Dendritic cell treated with granulocyte-macrophage colony-stimulating factor and Interleukin-4, amounts not matched to agents 40 ng/mL and 50 ng/mL, for 4 days (primary cell): ENCODE measurements around the gene KRT74.

Experiments
- H3K27ac Mint-ChIP-seq: one replicate; pipeline ENCODE4 v1.8.0; 2022; ENCODE audit warnings: mild to moderate bottlenecking, mixed read lengths
- H3K27me3 Mint-ChIP-seq: one replicate; pipeline ENCODE4 v1.8.0; 2022; ENCODE audit warnings: mild to moderate bottlenecking, mixed read lengths
- H3K36me3 Mint-ChIP-seq: one replicate; pipeline ENCODE4 v1.8.0; 2022; ENCODE audit warnings: low read depth, mixed read lengths
- H3K4me1 Mint-ChIP-seq: one replicate; pipeline ENCODE4 v1.8.0; 2022; ENCODE audit warnings: low read depth, mixed read lengths
- H3K4me3 Mint-ChIP-seq: one replicate; pipeline ENCODE4 v1.8.0; 2022; ENCODE audit warnings: mild to moderate bottlenecking, moderate library complexity, mixed read lengths
- H3K9me3 Mint-ChIP-seq: one replicate; pipeline ENCODE4 v1.8.0; 2022; ENCODE audit warnings: mixed read lengths
- intact Hi-C: fragments of 100-400 bp; cut with micrococcal nuclease; formaldehyde crosslinking; loops from one replicate; pipeline ENCODE4 v1.15.0; 2022

Gene KRT74

GRCh38 chr12:52608826-52609630 lies 35.4 kb upstream of the KRT74 start:
- Mint-ChIP-seq H3K9me3 (no peaks in the 10 kb centered on the region), H3K36me3 (no peaks in the 10 kb centered on the region), H3K4me3 (no peak overlapping the region), H3K27ac (no peak overlapping the region), H3K27me3 (peaks cover 27% of the 10 kb centered on the region), H3K4me1 (peaks cover 3% of the 10 kb centered on the region)
- intact Hi-C loops, result no loop called here

GRCh38 chr12:52608161-52608560 lies 34.5 kb upstream of the KRT74 start:
- Mint-ChIP-seq H3K4me3 (no peak overlapping the region), H3K9me3 (no peaks in the 10 kb centered on the region), H3K27me3 (peaks cover 27% of the 10 kb centered on the region), H3K36me3 (no peaks in the 10 kb centered on the region), H3K27ac (no peak overlapping the region), H3K4me1 (no peaks in the 10 kb centered on the region)
- intact Hi-C loops, result no loop called here

- Mint-ChIP-seq H3K4me3 (no peak overlapping the region), H3K27ac (no peak overlapping the region), H3K4me1 (no peaks in the 10 kb centered on the region), H3K27me3 (peaks cover 33% of the 10 kb centered on the region), H3K9me3 (no peaks in the 10 kb centered on the region), H3K36me3 (no peaks in the 10 kb centered on the region)
- intact Hi-C loops, result no loop called here
Measured at GRCh38 chr12:52607314-52607713, 33.7 kb upstream of the KRT74 start.

DNA sequence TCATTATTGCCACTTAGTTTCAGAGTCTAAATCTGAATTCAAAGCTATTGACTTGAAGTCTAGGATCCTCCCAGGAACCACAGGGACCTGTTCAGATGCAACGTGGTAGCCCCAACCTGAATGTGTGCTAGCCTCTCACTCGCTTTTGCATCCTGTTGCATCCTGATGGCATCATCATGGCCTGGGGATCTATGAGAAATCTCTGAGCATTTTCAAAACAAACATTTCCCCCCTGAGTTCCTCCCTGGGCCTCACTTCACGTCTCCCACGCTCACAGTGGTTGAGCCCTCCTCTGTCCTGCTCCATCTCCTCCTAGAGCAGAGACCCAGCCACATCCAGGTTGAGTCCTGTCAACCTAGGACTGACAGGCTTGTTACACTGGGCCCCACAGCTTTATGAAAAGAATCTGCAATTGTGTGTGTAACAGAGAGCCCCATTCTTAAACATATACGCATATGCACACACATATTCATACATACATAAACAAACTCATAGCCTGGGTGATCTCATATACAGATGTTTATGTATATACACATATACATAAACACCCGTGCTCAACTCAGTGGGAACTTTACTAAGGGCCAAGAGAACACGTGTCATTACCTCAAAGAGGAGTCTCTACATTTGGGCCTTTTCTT lies 33.1 kb upstream of the KRT74 start:
- no peak overlapping the region for H3K4me3 Mint-ChIP-seq
- intact Hi-C loops, result no loop called here
- H3K27me3 Mint-ChIP-seq, result peaks cover 38% of the 10 kb centered on the region
- H3K4me1 Mint-ChIP-seq, result no peaks in the 10 kb centered on the region
- H3K36me3 Mint-ChIP-seq, result no peaks in the 10 kb centered on the region
- H3K9me3 Mint-ChIP-seq, result no peaks in the 10 kb centered on the region
- H3K27ac Mint-ChIP-seq, result no peak overlapping the region

DNA sequence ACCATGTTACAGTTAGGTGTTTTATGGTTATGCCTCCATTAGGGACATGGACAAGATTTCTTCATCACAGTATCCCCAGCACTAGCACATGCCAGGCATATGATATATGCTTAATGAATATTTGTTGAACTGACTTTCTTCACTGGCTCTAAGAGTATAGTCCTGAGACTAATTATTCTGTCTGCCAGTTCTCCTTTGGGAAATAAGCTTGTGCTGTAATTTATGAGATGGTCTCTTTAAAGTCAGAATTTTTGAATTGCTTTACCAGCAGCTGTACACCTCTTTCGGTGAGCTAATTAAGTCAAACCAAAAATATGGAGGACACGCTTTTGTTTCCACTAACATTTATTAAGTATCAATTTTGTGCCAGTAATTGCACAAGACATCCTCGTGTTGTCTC lies 32.5 kb upstream of the KRT74 start:
- H3K9me3 Mint-ChIP-seq, result no peaks in the 10 kb centered on the region
- intact Hi-C loops, result no loop called here
- H3K4me1 Mint-ChIP-seq, result no peaks in the 10 kb centered on the region
- no peaks in the 10 kb centered on the region for H3K36me3 Mint-ChIP-seq
- peaks cover 44% of the 10 kb centered on the region for H3K27me3 Mint-ChIP-seq
- H3K27ac Mint-ChIP-seq, result no peak overlapping the region
- no peak overlapping the region for H3K4me3 Mint-ChIP-seq

GRCh38 chr12:52605542-52605941 lies 31.9 kb upstream of the KRT74 start:
- Mint-ChIP-seq H3K27ac (no peak overlapping the region), H3K4me3 (no peak overlapping the region), H3K9me3 (no peaks in the 10 kb centered on the region), H3K4me1 (no peaks in the 10 kb centered on the region), H3K27me3 (peaks cover 43% of the 10 kb centered on the region), H3K36me3 (no peaks in the 10 kb centered on the region)
- intact Hi-C loops, result no loop called here

GRCh38 chr12:52604859-52605258 lies 31.2 kb upstream of the KRT74 start:
- Mint-ChIP-seq H3K27ac (no peak overlapping the region), H3K27me3 (peaks cover 44% of the 10 kb centered on the region), H3K9me3 (no peaks in the 10 kb centered on the region), H3K4me3 (no peak overlapping the region), H3K36me3 (no peaks in the 10 kb centered on the region), H3K4me1 (no peaks in the 10 kb centered on the region)
- intact Hi-C loops, result no loop called here

DNA sequence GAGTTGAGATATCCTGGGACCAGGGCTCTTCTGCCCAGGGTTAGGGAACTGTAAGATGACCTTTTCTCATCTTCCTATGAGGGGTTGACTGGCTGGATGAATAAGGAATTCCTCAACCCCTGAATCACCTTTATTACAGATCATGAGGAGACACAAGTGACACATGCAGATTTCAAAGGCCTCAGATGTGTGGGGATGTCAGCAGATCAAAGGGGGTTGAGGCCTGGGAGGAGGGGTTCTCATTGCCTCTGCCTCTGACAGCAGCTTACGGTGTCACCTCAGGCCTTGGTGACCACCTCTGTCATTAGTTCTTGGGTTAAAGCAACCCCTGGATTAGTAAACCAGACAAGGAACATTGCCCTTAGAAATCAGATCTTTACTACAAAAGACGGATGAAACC lies 29.7 kb upstream of the KRT74 start:
- no peak overlapping the region for H3K27ac Mint-ChIP-seq
- intact Hi-C loops, result no loop called here
- H3K4me3 Mint-ChIP-seq, result no peak overlapping the region
- H3K9me3 Mint-ChIP-seq, result no peaks in the 10 kb centered on the region
- no peaks in the 10 kb centered on the region for H3K4me1 Mint-ChIP-seq
- no peaks in the 10 kb centered on the region for H3K36me3 Mint-ChIP-seq
- H3K27me3 Mint-ChIP-seq, result peaks cover 48% of the 10 kb centered on the region

- Mint-ChIP-seq H3K27me3 (peaks cover 43% of the 10 kb centered on the region), H3K36me3 (no peaks in the 10 kb centered on the region), H3K4me3 (no peak overlapping the region), H3K9me3 (no peaks in the 10 kb centered on the region), H3K4me1 (no peaks in the 10 kb centered on the region), H3K27ac (no peak overlapping the region)
- intact Hi-C loops, result no loop called here
Measured at GRCh38 chr12:52602552-52602951, 28.9 kb upstream of the KRT74 start.

- H3K27me3 Mint-ChIP-seq, result peaks cover 43% of the 10 kb centered on the region
- no peak overlapping the region for H3K4me3 Mint-ChIP-seq
- H3K4me1 Mint-ChIP-seq, result no peaks in the 10 kb centered on the region
- intact Hi-C loops, result no loop called here
- no peaks in the 10 kb centered on the region for H3K36me3 Mint-ChIP-seq
- H3K9me3 Mint-ChIP-seq, result no peaks in the 10 kb centered on the region
- H3K27ac Mint-ChIP-seq, result no peak overlapping the region
Measured at GRCh38 chr12:52601671-52602070, 28.0 kb upstream of the KRT74 start.

GRCh38 chr12:52600941-52601481 lies 27.4 kb upstream of the KRT74 start, which contains the start of gene KRT72:
Gene KRT72 (minus strand): TSS chr12:52601463. CDS start chr12:52601452, 11 bp downstream.
- Mint-ChIP-seq H3K4me1 (no peaks in the 10 kb centered on the region), H3K36me3 (no peaks in the 10 kb centered on the region), H3K27me3 (peaks cover 43% of the 10 kb centered on the region), H3K4me3 (no peak within 1 kb of the TSS), H3K9me3 (no peaks in the 10 kb centered on the region), H3K27ac (no peak within 1 kb of the TSS)
- intact Hi-C loops, result no loop called here

DNA sequence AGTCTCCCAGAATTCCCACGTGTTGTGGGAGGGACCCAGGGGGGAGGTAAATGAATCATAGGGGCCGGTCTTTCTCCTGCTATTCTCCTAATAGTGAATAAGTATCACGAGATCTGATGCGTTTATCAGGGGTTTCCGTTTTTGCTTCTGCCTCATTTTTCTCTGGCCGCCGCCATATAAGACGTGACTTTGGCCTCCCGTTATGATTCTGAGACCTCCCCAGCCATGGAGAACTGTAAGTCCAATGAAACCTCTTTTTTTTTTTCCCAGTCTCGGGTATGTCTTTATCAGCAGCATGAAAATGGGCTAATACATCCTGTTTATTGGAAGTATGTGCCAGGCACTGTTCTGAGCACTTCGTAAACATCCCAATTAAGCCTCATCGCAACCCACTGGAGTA lies 26.8 kb upstream of the KRT74 start:
- Mint-ChIP-seq H3K27ac (no peak overlapping the region), H3K4me3 (no peak overlapping the region), H3K4me1 (no peaks in the 10 kb centered on the region), H3K9me3 (no peaks in the 10 kb centered on the region), H3K27me3 (peaks cover 41% of the 10 kb centered on the region), H3K36me3 (no peaks in the 10 kb centered on the region)
- intact Hi-C loops, result no loop called here

DNA sequence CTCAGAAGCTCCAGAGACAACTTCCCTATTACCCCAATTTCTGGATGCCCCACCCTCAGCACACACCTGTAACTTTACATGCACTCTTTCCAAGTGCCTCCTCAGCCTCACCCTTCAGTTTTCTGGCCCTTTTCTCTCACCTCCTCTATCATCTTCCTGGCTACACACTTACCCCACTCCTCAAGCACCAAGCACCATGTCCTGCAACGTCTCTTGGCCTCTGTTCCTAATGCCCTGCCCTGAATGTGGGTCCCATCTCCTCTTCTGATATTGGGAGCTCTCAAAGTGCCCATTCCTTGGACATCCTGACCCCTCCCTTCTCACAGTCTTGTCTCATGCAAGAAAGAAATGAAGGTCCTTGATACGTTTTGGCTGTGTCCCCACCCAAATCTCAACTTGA lies 26.4 kb upstream of the KRT74 start:
- Mint-ChIP-seq H3K36me3 (no peaks in the 10 kb centered on the region), H3K9me3 (no peaks in the 10 kb centered on the region), H3K4me1 (no peaks in the 10 kb centered on the region), H3K27me3 (peaks cover 41% of the 10 kb centered on the region), H3K4me3 (no peak overlapping the region), H3K27ac (no peak overlapping the region)
- intact Hi-C loops, result no loop called here

- Mint-ChIP-seq H3K36me3 (no peaks in the 10 kb centered on the region), H3K4me1 (no peaks in the 10 kb centered on the region), H3K27me3 (peaks cover 41% of the 10 kb centered on the region), H3K9me3 (no peaks in the 10 kb centered on the region), H3K4me3 (no peak overlapping the region), H3K27ac (no peak overlapping the region)
- intact Hi-C loops, result no loop called here
Measured at GRCh38 chr12:52598966-52599365, 25.3 kb upstream of the KRT74 start.
